Cardiac ventricle fibroblast (primary cell): ENCODE data around the gene NUDT16L1. TPM values are rescaled to one million over a fixed set of nuclear protein-coding genes. Genes with fewer than 3 reads are reported as not detected.

ENCODE experiments used
- total RNA-seq: library from RNA; depleted of rRNA; stranded (reverse); fragments of >200 nt; gene quantifications from 2 replicates; pipeline ENCODE4 v1.2.3, GENCODE V29; 2015

The NUDT16L1 gene
- total RNA-seq = 23.1 and 32.0 TPM in 2 replicates

DNA sequence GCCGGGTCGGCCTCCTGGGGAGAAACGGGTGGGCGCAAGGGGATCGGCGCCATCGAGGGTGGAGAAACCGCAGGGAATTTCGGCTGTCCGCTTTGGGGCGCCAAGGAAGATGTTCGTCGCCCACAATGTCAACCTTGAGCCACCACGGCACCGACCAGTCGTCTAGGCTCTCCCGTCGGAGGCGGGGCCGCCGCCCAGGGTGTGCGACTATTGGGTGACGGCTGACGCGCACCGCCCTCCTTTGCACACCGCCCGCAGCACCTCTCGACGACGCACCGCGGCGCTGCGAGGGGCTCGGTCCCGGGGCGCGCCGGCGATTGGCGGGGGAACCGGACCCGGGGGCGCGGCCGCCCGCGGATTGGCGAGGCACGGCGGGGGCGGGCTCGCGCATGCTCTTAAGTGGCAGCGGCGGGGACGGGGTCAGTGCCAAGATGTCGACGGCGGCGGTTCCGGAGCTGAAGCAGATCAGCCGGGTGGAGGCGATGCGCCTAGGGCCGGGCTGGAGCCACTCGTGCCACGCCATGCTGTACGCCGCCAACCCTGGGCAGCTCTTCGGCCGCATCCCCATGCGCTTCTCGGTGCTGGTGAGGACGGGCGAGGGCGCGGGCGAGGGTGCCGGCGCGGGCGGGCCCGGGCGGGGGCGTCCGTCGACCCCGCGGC lies at the start of gene NUDT16L1:
Gene NUDT16L1, plus strand, starts transcription at position 267 of the 660 bp plus-strand sequence. Its CDS starts 165 bp downstream, at position 432.

DNA sequence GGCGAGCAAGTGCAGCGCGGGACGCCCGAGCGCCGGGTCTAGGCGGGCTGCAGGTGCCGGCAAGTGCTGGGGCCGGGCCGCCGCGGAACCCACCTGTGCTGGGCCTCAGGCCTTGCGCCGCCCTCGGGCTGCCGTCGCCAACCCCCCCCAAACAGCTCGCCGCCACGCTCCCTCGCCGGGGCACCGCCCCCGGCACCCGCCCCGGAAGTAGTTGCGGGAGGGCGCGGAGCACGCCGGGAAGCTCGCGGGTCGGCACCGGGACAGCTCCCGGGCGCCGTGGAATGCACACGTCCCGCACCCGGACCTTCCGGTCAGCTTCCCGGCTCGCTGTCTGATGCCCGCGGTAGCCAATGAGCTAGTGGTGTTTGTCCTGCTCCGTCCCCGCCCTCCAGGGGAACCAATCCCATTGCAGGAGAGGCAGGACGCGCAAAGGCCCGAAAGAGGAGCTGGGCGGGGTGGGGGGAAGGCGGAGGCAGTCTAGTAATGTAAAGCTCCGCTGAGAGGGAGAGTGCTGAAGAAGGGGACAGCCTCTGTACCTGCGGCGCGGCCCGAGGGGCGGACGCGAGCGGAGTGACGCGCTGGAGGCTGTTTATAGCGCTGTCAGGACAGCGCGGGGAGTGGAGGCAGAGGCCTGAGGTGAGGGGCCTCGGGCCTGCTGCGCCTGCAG lies 40.8 kb downstream of the NUDT16L1 start, which contains the start of the genes ANKS3 and DNAAF8:
Gene ANKS3, minus strand, starts transcription at position 209 of the 667 bp plus-strand sequence. CDS start 4,122 bp downstream, outside the sequence.
Gene DNAAF8, plus strand, starts transcription at position 475 of the 667 bp plus-strand sequence. CDS start 1,978 bp downstream, outside the sequence.

Other genes with a start within 250 kb of the NUDT16L1 start
- gene NMRAL1, start 218.9 kb upstream of the NUDT16L1 start, total RNA-seq = 33.8 and 35.6 TPM in 2 replicates
- 31.5 and 39.6 TPM in 2 replicates for gene HMOX2, start 217.2 kb upstream of the NUDT16L1 start, total RNA-seq
- 11.5 and 12.6 TPM in 2 replicates for gene CDIP1, start 154.8 kb upstream of the NUDT16L1 start, total RNA-seq
- gene C16orf96, start 137.2 kb upstream of the NUDT16L1 start, total RNA-seq = not detected in 2 replicates
- 7.2 and 9.1 TPM in 2 replicates for gene UBALD1, start 78.7 kb upstream of the NUDT16L1 start, total RNA-seq
- 58.5 and 59.9 TPM in 2 replicates for gene MGRN1, start 68.7 kb upstream of the NUDT16L1 start, total RNA-seq
- gene ANKS3, start 40.7 kb downstream of the NUDT16L1 start, total RNA-seq = 11.1 and 20.2 TPM in 2 replicates
- gene DNAAF8, start 41.0 kb downstream of the NUDT16L1 start, total RNA-seq = 2.1 and 6.2 TPM in 2 replicates
- gene ZNF500, start 73.6 kb downstream of the NUDT16L1 start, total RNA-seq = 8.6 and 9.0 TPM in 2 replicates
- not detected in 2 replicates for gene SEPTIN12, start 94.8 kb downstream of the NUDT16L1 start, total RNA-seq
- gene SMIM22, start 101.8 kb downstream of the NUDT16L1 start, total RNA-seq = not detected in 2 replicates
- 5.1 and 9.5 TPM in 2 replicates for gene ROGDI, start 109.1 kb downstream of the NUDT16L1 start, total RNA-seq
- gene GLYR1, start 153.7 kb downstream of the NUDT16L1 start, total RNA-seq = 30.7 and 39.1 TPM in 2 replicates
- gene UBN1, start 153.9 kb downstream of the NUDT16L1 start, total RNA-seq = 22.4 and 23.5 TPM in 2 replicates
- gene PPL, start 243.6 kb downstream of the NUDT16L1 start, total RNA-seq = 132 and 145 TPM in 2 replicates